ENCODE measurements around the gene COL4A2.

COL4A2 gene

GRCh38 chr13:110305001-110305400 lies 2.1 kb upstream of the COL4A2 start:
- FAIRE-seq: no peak
- TF ChIP-seq POLR2A (IDR thresholded peaks at IDR 0.05; ENCODE audit: low read depth, low read length) (no peak), TAF1 (IDR thresholded peaks at IDR 0.05; ENCODE audit: borderline replicate concordance, low read depth, low read length) (no peak), POLR2AphosphoS5 (IDR thresholded peaks at IDR 0.05; ENCODE audit: low read depth, low read length) (no peak)
- DNase-seq (ENCODE audit: insufficient read length): no peak

DNA sequence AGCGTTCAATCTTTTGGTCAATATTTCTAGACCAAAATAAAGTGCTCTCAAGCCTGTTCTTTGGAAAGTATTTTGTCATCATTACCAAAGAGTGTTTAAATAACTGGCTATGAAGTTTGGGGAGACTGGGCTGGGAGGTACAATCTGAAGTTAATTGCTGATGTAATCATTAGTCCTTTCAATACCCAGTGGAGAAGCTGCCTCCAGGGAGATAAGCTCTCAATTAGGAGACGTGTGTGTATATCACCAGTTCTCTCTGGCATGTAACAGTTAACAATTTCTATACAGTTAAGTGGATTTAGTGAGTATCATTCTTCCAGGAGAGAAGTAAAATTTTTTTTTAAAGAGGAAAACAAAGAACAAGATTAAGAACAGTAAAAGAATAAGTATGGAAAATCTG lies 1.5 kb upstream of the COL4A2 start:
- FAIRE-seq (no peak), DNase-seq (ENCODE audit: insufficient read length) (no peak)
- no peak for TF ChIP-seq POLR2A (IDR thresholded peaks at IDR 0.05; ENCODE audit: low read depth, low read length)
- TF ChIP-seq POLR2AphosphoS5 (IDR thresholded peaks at IDR 0.05; ENCODE audit: low read depth, low read length): no peak
- no peak for TF ChIP-seq TAF1 (IDR thresholded peaks at IDR 0.05; ENCODE audit: borderline replicate concordance, low read depth, low read length)

DNA sequence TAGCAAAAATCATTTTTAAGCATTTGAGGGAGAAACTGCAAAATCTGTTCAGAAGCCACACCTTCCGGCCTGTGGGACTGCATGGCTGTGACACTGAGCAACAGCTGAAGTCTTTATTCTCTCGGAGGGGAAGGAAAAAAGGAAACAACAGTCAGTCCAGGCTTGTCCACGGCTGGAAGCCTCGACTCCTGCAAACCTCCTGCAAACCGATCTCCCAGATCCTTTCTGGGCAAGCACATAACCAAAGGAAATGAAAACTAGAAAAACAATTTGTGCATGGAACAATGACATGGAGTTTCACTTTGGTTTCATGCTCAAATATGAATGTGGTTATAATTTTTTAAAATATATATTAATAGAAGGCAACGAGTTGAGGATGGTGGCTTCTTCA lies 1.1 kb upstream of the COL4A2 start:
- DNase-seq (ENCODE audit: insufficient read length) (no peak), FAIRE-seq (no peak)

DNA sequence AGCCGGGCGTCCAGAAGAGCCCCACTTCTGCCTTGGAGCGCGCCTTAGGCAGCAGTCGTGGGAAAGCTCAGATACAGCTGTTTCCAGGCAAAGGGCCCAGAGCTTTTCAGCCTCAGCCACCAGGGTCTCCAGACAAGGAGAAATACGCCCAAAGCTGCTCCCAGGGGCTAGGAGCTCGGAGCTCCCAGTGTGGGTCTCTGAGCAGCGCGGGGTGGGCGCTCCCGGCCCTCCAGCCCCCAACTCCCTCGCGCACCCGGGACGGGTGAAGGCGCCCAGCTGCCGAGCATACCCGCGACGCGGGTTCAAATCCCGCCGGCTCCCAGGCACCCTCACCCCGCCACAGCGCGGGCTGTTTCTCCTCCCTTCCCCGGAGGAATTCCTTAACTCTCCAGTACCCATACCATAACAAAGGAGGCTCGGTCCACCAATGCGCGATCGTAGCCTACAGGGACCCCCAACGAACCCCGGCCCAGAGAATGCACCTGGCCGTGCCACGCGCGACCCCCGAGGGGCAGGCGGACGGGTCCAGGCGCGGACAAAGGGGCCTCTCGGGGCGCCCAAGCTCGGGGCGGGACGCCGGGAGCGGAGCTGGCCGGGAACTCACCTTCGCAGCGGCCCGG lies 634 bp upstream of the COL4A2 start:
- DNase-seq (ENCODE audit: insufficient read length): no peak
- FAIRE-seq: no peak
- no peak for TF ChIP-seq POLR2AphosphoS5 (IDR thresholded peaks at IDR 0.05; ENCODE audit: low read depth, low read length)
- TF ChIP-seq POLR2A (IDR thresholded peaks at IDR 0.05; ENCODE audit: low read depth, low read length): no peak
- TF ChIP-seq TAF1 (IDR thresholded peaks at IDR 0.05; ENCODE audit: borderline replicate concordance, low read depth, low read length): no peak

More for the DNA sequence above, 1.1 kb upstream of the COL4A2 start:
- TF ChIP-seq POLR2A (IDR thresholded peaks at IDR 0.05; ENCODE audit: low read depth, low read length) (no peak), TAF1 (IDR thresholded peaks at IDR 0.05; ENCODE audit: borderline replicate concordance, low read depth, low read length) (no peak), POLR2AphosphoS5 (IDR thresholded peaks at IDR 0.05; ENCODE audit: low read depth, low read length) (no peak)

DNA sequence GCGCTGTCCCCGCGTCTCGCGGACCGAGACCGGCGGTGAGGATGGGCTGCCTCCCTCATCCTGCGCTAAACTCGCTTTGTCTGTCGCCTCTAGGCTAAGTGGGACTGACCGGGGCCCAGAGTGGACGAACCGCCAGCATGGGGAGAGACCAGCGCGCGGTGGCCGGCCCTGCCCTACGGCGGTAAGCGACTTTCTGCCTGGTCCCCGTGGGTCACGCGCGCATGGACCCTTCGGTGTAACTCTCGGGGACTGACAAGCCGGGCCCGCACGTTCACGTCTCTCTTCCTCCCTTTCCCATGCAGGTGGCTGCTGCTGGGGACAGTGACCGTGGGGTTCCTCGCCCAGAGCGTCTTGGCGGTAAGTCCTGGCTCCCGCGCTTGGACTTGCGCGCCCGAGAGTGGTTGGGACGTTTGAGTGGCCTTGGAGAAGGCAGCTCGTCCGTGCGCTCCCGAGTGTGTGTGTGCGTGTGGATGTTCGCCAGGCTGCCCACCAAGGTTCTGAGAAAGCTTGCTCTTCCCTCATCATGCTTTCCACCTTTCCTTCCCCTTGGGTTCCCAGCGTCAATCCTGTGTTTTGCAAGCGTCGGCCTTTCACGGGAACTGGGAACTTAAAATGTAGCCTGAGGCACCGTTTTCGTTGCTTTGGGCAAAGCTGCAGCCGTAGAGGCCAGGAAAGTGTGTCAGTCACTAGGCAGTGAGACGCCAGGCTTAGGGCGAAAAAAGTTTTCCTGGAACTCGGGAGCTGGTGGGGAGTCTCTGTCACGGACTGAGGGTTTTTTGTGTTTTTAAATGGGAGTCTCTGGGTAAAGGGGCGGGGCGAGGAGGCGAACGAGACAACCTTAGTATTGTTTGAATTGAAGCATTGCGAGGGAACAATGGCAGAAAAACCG lies 927 bp downstream of the COL4A2 start:
- no peak for DNase-seq (ENCODE audit: insufficient read length)

GRCh38 chr13:110308656-110309359 lies 1.7 kb downstream of the COL4A2 start:
- no peak for TF ChIP-seq TAF1 (IDR thresholded peaks at IDR 0.05; ENCODE audit: borderline replicate concordance, low read depth, low read length)
- TF ChIP-seq POLR2A (IDR thresholded peaks at IDR 0.05; ENCODE audit: low read depth, low read length): no peak
- TF ChIP-seq POLR2AphosphoS5 (IDR thresholded peaks at IDR 0.05; ENCODE audit: low read depth, low read length): no peak
- DNase-seq (ENCODE audit: insufficient read length) (no peak), FAIRE-seq (no peak)

More for the DNA sequence above, 927 bp downstream of the COL4A2 start:
- TF ChIP-seq TAF1 (IDR thresholded peaks at IDR 0.05; ENCODE audit: borderline replicate concordance, low read depth, low read length) (no peak), POLR2A (IDR thresholded peaks at IDR 0.05; ENCODE audit: low read depth, low read length) (no peak), POLR2AphosphoS5 (IDR thresholded peaks at IDR 0.05; ENCODE audit: low read depth, low read length) (no peak)
- no peak for FAIRE-seq

DNA sequence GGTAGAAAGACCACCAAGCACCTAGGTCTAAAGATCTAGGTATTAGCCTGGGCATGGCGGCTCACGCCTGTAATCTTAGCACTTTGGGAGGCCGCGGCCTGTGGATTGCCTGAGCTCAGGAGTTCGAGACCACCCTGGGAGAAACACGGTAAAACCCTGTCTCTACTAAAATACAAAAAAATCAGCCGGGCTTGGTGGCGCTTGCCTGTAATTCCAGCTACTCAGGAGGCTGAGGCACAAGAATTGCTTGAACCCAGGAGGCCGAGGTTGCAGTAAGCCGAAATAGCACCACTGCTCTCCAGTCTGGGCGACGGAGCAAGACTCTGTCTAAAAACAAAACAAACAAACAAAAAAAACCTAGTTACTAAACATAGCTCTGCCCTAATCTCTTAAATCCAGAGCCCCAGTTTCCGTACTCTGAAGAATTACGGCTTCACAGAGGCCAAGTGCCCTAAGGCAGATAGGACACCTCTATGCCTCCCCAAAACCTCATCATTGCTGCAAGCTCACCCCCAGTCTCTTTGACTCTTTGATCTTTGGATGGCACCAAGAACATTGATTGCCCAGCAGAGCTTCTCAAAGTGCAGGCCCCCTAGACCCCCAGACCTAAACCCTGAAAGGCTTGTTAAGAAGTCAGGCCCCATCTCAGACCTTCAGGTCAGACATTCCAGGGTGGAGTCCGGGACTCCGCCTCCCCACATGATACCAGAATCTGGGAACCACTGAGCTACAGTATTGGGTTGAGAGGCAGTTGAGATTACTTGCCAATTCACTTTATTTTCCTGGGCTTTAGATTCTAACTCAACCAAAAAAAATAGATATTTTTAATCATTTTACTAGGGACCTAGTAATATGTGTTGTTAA lies 2.8 kb downstream of the COL4A2 start:
- DNase-seq (ENCODE audit: insufficient read length) (no peak), FAIRE-seq (no peak)
- TF ChIP-seq TAF1 (IDR thresholded peaks at IDR 0.05; ENCODE audit: borderline replicate concordance, low read depth, low read length) (no peak), POLR2A (IDR thresholded peaks at IDR 0.05; ENCODE audit: low read depth, low read length) (no peak), POLR2AphosphoS5 (IDR thresholded peaks at IDR 0.05; ENCODE audit: low read depth, low read length) (no peak)

DNA sequence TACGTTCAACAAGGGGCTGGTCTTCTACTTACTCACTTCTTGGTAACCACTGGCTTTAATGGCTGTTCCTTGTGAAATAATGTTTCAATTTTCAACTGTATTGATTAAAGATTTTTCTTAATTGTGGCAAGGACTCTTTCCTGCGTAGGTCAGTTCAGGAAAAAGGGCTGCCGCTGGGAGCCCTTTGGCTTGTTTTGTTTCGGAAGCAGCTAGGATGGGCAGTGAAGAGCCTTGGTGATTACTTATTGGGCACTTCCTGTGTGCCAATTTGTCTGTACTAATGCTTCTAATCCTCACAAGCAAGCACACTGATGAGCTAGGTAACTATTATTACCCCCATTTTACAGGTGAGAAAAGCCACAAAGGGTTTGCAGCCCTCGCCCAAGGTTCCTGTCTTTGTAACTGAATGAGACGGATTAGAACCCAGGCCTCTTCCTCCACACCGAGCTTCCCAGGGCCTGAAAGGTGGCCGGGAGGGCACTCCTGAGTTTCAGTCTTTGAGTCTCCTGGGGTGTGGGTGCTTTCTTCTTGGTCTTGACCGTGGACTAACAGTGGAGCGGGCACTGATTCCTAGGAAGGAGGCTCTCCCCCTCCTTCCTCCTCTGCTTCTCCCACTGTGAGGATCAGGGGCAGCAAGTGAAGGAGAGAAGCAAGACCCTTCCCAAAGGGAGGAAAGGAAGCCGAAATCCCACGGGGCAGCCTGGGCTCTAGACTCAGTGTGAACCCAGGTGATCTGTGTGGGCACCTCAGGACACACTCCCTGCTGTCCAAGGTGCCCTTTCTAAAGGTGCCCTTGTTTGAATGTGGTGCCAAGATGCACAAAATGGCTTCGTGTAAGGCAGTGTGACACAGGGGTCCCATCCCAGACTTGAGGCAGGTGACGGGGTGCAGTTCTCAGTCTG lies 3.7 kb downstream of the COL4A2 start:
- FAIRE-seq (no peak), DNase-seq (ENCODE audit: insufficient read length) (no peak)
- TF ChIP-seq POLR2AphosphoS5 (IDR thresholded peaks at IDR 0.05; ENCODE audit: low read depth, low read length): no peak
- no peak for TF ChIP-seq TAF1 (IDR thresholded peaks at IDR 0.05; ENCODE audit: borderline replicate concordance, low read depth, low read length)
- no peak for TF ChIP-seq POLR2A (IDR thresholded peaks at IDR 0.05; ENCODE audit: low read depth, low read length)

GRCh38 chr13:110311443-110312338 lies 4.6 kb downstream of the COL4A2 start:
- TF ChIP-seq POLR2AphosphoS5 (IDR thresholded peaks at IDR 0.05; ENCODE audit: low read depth, low read length) (no peak), POLR2A (IDR thresholded peaks at IDR 0.05; ENCODE audit: low read depth, low read length) (no peak), TAF1 (IDR thresholded peaks at IDR 0.05; ENCODE audit: borderline replicate concordance, low read depth, low read length) (no peak)
- FAIRE-seq (no peak), DNase-seq (ENCODE audit: insufficient read length) (no peak)
